ENCODE data around the gene GALNS. TPM values are rescaled to one million over a fixed set of nuclear protein-coding genes. Genes with fewer than 3 reads are reported as not detected.

GALNS gene
- total and polyA plus RNA-seq, 2 of the 8 experiments (the other 6 are each of a cell fraction or from before 2014, with no cell fraction given), result 8.9 to 17.8 TPM

- H2BK5ac ChIP-seq (ENCODE audit: low read depth, low read length), result no peak overlapping the region
- H3K23ac ChIP-seq (ENCODE audit: insufficient read length), result no peak overlapping the region
- no peak for FAIRE-seq
- no peak overlapping the region for H4K5ac ChIP-seq (ENCODE audit: insufficient read length, low read depth, low read length)
- no peaks in the 10 kb centered on the region for H3K23me2 ChIP-seq (ENCODE audit: low read depth, low read length)
- H3K9ac ChIP-seq (replicated peaks in 1 of 4; ENCODE audit: extremely low read depth in 1 of 4, low read depth in 3 of 4, low read length in 3 of 4), result no peak overlapping the region
- no peak overlapping the region for H3K4me2 ChIP-seq (ENCODE audit: insufficient read depth in 1 of 2, low read depth in 2 of 2, low read length in 2 of 2)
- no peaks in the 10 kb centered on the region for H3K9me3 ChIP-seq (ENCODE audit: insufficient read depth in 2 of 2, low read depth in 1 of 2, low read length in 1 of 2)
- H3K36me3 ChIP-seq (ENCODE audit: control insufficient read depth in 2 of 4, insufficient read depth in 4 of 4, low read length in 3 of 4), result no peaks in the 10 kb centered on the region
- no peak overlapping the region for H3K18ac ChIP-seq (ENCODE audit: extremely low read depth, low read length)
- H3K4me3 ChIP-seq (ENCODE audit: extremely low read depth in 1 of 4, insufficient read depth in 2 of 4, low read depth in 3 of 4, low read length in 4 of 4), result no peak overlapping the region
- H4K20me1 ChIP-seq (replicated peaks in 1 of 2; ENCODE audit: control insufficient read depth in 1 of 2, insufficient read depth in 2 of 2, low read length in 2 of 2), result peaks cover 0 to 3% of the 10 kb centered on the region in 2 experiments
- H2AFZ ChIP-seq (ENCODE audit: low read length), result no peak overlapping the region
- H3K56ac ChIP-seq (replicated peaks; ENCODE audit: insufficient read length, low read depth, low read length), result no peak overlapping the region
- no peak overlapping the region for H3K27ac ChIP-seq (ENCODE audit: low read depth, low read length)
- no peak overlapping the region for H3K4ac ChIP-seq (replicated peaks; ENCODE audit: insufficient read length, low read depth, low read length)
- no peak for TF ChIP-seq SUZ12 (IDR thresholded peaks at IDR 0.05; ENCODE audit: low read length)
- TF ChIP-seq FOSL1 (IDR thresholded peaks at IDR 0.05; ENCODE audit: insufficient read depth, low read depth, low read length), result no peak
- TF ChIP-seq TAF1 (IDR thresholded peaks at IDR 0.05; ENCODE audit: low read depth, low read length), result no peak
- no peak for TF ChIP-seq BCL11A (IDR thresholded peaks at IDR 0.05; ENCODE audit: low read depth in 2 of 2, low read length in 2 of 2)
- H2BK120ac ChIP-seq (replicated peaks; ENCODE audit: low read depth, low read length), result no peak overlapping the region
- ChIA-PET POLR2A (ENCODE audit: partially characterized antibody) (interaction anchor here (0.9 to 9.0 kb wide), 3 partner anchors 7 to 14 kb away, joined by 3 to 77 read pairs (median 4); partner anchors contain the start of gene APRT), CTCF (ENCODE audit: partially characterized antibody) (interaction anchor here (0.6 to 2.2 kb wide), 10 partner anchors 11 to 348 kb away, joined by 3 to 6 read pairs (median 3); no protein-coding TSS in a partner anchor)
- no peak overlapping the region for H2BK20ac ChIP-seq (ENCODE audit: low read length)
- no peaks in the 10 kb centered on the region for H3K27me3 ChIP-seq (replicated peaks in 1 of 4; ENCODE audit: control insufficient read depth in 3 of 4, extremely low read depth in 1 of 4, insufficient read depth in 3 of 4, low read length in 3 of 4)
- 88% methylated on average over 13 of the region's 16 CpGs; no CpG with 5 or more reads in 1 of the 2 experiments for WGBS, 2 experiments (ENCODE audit: extremely low coverage in 1 of 2, insufficient coverage in 1 of 2, insufficient read length in 1 of 2, insufficient replicate concordance in 2 of 2, low coverage in 1 of 2, low lambda C conversion rate in 2 of 2, missing lambda C conversion rate in 1 of 2)
- H2BK15ac ChIP-seq (ENCODE audit: low read length), result no peak overlapping the region
- no peaks in the 10 kb centered on the region for H3K4me1 ChIP-seq (replicated peaks in 1 of 4; ENCODE audit: control insufficient read depth in 3 of 4, insufficient read depth in 4 of 4, low read length in 3 of 4)
- H2BK12ac ChIP-seq (ENCODE audit: low read depth, low read length), result no peak overlapping the region
- H3K79me1 ChIP-seq (ENCODE audit: low read depth, low read length), result no peaks in the 10 kb centered on the region
- no peak overlapping the region for H3K14ac ChIP-seq (ENCODE audit: insufficient read length)
- H4K8ac ChIP-seq (ENCODE audit: extremely low read depth, insufficient read depth, low read length), result peak overlapping the region; percentile 68; the same call in 1 of the 2 replicates
- no peak overlapping the region for H4K91ac ChIP-seq (replicated peaks; ENCODE audit: insufficient read length, low read length)
- no peak overlapping the region for H2AK5ac ChIP-seq (ENCODE audit: low read depth, low read length)
- DNase-seq (ENCODE audit: low read depth in 1 of 2, low spot score in 2 of 2), result no peak
- no peaks in the 10 kb centered on the region for H3K79me2 ChIP-seq (ENCODE audit: control insufficient read depth in 1 of 2, insufficient read depth in 2 of 2, low read length in 2 of 2)
These were observed 37.6 kb downstream of the GALNS start for GRCh38 chr16:88819126-88819525.
